Activated CD4-positive, alpha-beta T cell treated with anti-CD3 and anti-CD28 coated beads, Interleukin-2, Interleukin-6, amounts not matched to agents 100 ng/mL and 50 ng/mL, durations not matched to agents 16 hours and 8 hours (primary cell): ENCODE measurements around the gene RPL26.
"Not testable (repeated sequence)": the region's sequence is repeated elsewhere in the genome, so short reads cannot be mapped to it uniquely, and the experiment has no call there.

Experiments used
- DNase-seq: peaks from one replicate; pipeline ENCODE4 v3.0.0-alpha.2; 2020

The RPL26 gene

DNA sequence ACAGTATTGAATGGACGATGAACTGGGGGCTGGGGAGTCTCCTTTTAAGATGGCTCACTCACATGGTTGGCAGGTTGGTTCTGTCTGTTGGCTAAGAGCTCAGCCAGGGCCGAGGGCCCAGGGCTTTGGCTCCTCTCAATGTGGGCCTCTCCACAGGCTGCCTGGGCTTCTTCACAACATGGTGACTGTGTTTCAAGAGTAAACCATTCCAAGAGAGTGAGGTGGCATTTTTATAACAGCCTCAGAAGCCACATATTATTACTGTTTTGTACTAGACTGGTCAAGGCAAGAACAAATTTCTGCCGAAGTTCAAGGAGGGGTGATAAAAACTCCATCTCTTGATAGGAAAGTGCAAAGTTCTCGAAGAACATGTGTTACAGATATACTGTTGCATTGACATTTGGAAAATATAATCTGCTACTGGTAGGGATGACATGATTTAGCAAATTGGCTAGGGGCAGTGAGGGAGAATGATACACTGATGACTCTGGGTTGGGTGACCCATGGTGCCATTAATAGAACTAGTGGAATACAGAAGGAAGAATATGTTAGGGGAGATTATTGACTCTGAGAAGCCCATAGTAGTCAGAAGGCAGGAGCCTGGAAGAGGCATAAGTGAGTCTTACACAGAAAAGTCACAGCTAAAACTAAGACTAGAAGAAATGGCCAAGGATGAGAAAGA lies 20.2 kb downstream of the RPL26 start:
- no peak for DNase-seq

DNA sequence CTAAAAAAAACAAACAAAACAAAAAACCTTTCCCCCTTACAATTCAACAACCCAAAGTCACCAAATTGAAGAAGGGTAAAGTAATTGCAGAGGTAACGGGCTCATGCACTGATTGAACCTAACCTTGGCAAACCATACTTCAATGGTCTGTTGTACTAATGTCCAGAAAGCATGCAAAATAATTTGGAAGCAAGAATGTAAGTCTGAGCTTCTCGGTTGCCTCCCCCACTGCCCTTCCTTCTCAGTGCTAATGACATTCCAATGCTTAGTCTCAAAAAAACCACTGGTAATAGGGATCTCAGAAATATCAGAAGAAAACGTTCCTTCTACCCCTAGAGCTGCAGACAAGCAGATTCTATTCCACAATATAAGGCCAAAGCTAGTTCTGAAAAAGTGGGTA lies 22.2 kb downstream of the RPL26 start:
- no peak for DNase-seq

DNA sequence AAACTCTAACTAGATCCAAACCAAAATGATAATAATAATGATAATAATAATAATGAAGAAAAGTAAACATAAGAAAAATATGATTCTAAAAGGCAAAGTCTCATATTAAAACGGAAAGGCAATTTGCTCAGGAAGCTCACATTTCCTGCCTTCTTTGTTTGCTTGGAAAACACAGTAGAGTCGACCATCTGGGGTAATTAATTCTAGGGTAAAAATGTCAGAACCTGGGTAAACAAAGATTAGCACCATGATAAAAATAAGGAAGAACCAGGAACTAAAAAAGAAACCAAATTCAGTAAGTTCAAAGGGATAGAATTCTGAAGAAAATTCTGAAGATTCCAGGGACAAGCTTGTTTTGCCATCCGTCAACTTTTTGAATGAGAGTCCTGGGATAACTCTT lies 22.7 kb downstream of the RPL26 start:
- no peak for DNase-seq

DNA sequence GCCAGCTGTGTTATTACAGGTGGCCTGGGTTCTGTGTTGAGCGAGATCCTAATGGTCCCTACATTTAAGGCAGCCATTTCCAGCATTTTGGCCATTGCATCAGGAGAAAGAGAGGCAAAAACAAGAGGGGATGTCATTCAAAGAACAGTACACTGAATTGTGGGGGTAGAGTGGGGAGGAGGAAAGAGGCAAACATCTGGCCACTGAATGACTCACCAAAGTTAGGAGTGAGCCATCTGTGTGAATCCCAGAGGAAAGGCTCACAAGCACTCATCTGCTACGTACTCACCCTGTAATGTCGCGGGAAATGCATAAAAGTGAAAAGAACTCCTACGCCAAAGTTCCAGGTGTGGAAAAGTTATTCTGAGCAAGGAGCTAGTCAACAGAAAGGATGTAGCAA lies 23.2 kb downstream of the RPL26 start:
- no peak for DNase-seq

DNA sequence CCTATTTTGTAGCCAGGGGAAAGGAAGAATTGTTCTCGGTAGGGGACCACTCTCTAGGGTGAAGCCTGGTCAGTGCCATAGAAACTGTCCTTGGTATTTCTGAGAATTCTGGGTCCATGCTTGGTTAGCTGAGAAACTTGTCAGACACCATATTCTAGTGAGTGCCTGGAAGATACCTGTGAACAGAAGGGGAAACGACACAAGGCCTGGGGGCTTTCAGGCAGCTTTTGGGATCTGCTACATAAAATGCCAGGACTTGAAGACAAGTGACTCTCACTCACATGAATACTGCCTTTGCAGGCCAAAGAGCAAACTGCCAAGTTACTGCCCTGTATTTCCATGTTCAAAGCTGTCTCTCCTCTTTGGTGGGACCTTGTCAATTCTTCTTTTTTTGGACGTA lies 25.1 kb downstream of the RPL26 start:
- DNase-seq = no peak

DNA sequence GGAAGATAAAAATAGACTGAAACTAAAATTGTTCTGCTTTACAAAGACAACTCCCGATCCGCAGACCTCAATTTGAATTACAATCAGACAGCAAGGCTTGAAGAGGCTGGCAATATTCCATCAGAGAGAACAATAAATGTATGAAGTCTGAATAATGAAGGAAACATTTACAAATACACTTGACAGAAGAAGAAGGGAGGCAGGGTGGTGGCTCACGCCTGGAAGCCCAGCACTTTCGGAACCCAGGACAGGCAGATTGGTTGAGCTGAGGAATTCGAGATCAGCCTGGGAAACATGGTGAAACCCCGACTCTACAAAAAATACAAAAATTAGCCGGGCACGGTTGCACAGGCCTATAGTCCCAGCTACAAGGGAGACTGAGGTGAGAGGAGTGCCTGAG lies 28.8 kb downstream of the RPL26 start:
- no peak for DNase-seq

DNA sequence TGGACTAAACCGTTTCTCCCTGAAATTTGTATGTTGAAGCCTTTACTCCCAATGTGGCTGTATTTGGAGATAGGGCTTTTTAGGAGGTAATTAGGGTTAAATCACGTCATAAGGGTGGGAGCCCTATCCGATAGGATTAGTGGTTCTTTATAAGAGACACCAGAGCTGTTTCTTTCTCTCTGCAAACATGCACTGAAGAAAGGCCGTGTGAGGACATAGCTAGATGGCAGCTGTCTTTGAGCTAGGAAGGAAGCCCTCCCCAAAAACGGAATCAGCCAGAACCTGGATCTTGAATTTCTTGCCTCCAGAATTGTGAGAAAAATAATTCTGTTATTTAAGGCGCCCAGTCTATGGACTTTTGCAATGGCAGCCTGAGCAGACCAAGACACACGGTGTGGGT lies 29.3 kb downstream of the RPL26 start:
- no peak for DNase-seq

DNA sequence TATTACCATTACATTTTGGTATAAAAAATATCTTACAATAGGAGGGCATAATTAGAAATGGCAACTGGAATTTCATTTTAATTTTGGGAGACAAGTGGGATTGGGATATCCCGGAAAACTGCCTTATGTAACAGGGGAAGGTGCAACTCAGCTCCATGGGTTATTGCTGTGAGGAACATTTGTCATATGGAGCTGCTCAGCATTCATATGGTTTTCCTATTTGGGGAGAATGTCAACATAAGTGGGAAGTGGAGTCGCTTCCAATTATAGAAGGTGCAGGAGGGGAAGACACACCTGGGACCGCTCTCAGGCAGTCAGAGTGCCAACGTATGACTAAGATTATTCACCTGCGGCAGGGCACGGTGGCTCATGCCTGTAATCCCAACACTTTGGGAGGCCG lies 32.7 kb downstream of the RPL26 start:
- no peak for DNase-seq

DNA sequence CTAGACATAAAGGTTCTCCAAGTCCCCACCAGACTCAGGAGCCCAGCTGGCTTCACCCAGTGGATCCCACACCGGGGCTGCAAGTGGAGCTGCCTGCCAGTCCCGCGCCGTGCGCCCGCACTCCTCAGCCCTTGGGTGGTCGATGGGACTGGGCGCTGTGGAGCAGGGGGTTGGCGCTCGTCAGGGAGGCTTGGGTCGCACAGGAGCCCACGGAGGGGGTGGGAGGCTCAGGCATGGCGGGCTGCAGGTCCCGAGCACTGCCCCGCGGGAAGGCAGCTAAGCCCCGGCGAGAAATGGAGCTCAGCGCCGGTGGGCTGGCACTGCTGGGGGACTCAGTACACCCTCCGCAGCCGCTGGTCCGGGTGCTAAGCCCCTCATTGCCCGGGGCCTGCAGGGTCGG lies 36.0 kb downstream of the RPL26 start:
- DNase-seq = not testable (repeated sequence)

DNA sequence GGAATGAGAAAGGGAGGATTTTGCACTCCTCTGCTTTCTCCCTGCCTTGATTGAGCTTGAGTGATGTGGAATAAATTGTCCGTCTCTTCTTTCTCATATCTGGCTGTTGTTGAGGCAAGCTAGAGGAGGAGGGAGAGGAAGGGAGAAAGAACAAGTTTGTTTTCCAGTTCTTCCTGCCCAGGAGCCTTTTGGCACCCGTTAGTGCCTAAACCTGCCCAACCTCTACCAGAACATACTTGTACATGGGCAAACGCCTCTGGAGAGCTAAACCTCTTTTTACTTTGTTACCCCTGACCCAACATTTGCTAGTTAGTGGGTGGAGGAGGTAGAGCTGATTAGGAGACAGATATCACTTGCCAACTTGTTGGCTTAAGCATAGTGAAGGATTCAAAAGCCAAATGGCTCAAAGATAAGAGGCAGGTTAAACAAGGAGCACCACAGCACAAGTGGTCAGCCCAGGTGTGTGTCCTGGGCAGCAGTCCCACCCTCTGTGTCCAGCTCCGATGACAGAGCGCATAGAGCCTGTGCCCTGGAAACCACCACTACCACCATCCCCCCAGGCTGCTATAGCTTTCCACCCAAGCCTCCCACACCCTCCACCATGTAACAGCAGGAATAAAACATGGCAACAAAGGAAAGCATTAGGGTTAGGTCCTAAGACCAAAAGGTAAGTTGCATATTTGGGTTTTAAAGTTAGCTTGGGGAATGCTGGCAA lies 36.9 kb downstream of the RPL26 start:
- no peak for DNase-seq

DNA sequence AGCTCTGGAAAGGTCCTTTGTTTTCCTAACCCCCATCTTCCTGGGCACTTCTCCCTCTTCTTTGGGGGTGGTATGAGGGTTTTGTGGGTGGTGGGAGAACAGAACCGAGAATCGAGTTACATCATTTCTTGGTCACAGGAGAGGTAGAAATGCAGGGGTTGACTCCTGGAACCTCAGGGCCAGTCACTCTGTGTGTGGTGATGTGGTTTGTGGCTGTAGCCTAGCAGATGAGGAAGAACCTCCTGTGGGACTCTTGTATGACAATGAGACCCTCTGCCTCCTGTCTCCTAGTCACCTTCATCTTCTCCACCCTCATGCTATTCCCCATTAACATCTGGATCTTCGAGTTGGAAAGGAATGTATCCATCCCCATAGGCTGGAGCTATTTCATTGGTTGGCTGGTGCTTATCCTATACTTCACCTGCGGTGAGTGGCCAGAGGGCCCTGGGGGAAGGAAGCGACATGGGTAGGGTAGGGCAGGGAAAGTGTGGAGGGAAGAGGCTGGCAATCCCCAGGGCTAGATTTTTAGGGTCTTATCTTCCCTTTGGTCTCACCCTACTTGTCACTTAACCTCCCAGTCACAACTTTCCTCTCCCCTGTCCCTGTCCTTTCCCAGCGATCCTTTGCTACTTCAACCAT lies 37.8 kb downstream of the RPL26 start:
- peak; percentile 9 for DNase-seq

DNA sequence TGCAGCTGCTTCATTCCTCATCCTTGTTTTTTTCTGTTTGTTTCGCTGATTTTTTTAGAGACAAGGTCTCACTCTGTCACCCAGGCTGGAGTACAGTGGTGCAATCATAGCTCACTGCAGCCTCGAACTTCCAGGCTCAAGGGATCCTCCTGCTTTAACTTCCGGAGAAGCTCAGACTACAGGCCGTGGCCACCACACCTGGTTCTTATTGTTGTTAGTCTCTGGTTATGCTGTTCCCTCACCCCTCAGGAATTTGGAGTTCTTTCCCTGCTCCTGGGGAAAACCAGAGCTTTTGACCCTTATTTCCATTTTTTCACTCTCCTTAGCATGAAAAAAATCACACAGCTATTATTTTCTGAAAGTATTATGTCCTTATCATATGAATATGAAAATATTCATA lies 41.5 kb downstream of the RPL26 start:
- no peak for DNase-seq

DNA sequence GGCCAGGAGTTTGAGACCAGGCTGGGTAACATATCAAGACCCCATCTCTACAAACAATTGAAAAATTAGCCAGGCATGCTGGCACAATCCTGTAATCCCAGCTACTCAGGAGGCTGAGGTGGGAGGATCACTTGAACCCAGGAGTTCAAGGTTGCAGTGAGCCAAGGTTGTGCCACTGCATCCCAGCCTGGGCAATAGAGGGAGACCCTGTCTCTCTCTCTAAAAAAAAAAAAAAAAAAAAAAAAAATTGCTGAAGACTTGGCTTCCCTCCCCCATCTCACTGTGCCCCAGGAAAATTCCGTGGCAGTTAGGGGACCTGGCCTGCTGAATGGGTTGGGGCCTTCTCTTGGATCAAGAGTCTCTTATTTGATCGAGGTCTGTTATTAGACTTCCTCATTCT lies 43.5 kb downstream of the RPL26 start, which contains the start of gene ODF4:
Gene ODF4 (plus strand): TSS at position 301 of the 400 bp plus-strand sequence. CDS start 212 bp downstream, outside the sequence.
- DNase-seq = no peak

DNA sequence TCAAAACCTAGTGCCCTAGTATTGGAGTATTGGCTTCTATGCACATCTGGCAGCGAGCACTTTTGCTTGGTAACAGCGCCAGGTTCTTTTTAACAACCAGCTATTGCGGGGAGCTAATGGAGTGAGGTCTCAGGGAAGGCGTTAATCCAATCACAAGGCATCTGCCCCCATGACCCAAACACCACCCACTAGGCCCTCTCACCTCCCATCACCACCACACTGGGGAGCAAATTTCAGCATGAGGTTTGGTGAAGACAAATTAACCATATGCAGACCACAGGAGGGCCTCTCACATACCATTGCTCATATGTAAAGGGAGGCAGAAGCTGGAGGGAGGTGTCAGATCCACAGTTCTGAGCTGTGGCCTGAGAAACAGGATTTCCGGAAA lies 44.2 kb downstream of the RPL26 start:
- DNase-seq = no peak

DNA sequence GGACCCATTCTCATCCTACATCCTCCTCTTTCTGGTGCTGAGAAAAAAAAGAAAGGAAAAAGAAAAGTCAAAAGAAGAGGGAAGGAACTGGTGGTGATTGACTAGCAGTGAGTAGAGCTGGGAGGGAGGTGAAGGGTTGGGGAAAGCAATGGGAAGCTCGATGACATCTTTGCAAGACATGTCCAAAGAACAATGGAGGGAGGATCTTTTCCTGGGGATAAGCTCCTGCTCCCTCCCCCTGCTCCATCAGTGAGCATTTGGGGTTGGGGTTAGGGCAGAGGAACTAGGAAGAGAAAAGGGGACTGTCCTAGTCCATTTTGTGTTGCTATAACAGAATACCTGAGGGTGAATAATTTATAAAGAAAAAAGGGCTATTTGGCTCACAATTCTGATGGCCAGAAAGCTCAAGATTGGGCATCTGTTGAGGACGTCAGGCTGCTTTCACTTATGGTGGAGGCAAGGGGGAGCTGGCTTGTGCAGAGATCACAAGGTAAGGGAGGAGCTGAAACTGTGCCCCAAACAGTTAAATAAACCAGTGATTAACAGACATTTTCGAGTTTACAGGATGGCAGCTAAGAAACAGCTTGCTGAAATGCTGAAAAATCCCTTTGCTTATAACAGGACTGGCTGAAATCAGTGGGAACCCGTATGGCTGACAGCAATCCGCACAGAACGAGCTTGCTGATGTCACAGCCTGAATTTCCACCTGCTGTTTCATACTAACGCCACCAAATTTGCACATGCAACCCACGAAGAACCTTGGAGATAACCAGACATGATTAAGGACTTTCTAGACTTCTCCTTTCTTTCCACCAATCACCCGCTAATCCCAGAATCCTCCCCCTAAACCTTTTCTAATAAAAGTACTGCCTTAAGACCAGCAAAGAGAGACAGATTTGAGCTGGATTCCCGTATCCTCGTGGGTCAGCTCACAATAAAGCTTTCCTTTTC lies 44.9 kb downstream of the RPL26 start:
- DNase-seq = no peak

DNA sequence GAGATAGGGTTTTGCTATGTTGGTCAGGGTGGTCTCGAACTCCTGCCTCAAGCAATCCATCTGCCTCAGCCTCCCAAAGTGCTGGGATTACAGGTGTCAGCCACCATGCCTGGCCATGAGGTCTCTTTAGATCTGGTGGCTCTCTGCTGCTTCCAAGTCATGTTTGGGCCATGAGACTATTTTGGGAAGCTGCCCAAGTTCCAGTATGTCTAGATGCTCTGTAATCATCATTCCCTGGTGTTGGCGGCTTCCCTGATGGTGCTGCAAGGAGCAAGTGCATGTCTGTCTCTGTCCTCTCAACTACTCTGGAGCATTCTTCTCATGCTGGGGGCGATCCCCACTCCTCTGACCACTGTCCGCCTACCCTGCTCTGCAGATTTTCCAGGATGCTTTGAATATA lies 49.7 kb downstream of the RPL26 start:
- DNase-seq = no peak

DNA sequence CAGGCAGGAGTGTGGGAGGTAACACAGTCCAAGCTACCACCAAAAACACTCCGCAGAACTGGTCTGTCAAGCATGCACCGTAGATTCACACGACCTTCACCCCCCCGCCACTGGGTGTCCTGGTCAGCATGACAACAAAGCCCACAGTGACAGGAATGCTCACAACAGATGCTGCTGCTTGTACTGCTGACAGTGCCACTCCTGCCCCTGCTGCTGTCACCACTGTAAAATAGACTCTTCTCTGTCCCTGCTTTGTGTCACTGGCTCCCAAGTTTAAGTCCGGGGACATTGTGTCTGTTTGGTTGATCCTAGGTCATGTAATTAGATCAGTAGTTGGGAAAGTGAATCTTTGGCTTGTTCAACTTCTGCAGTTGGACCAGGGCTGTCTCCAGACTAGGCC lies 50.3 kb downstream of the RPL26 start:
- DNase-seq = no peak

DNA sequence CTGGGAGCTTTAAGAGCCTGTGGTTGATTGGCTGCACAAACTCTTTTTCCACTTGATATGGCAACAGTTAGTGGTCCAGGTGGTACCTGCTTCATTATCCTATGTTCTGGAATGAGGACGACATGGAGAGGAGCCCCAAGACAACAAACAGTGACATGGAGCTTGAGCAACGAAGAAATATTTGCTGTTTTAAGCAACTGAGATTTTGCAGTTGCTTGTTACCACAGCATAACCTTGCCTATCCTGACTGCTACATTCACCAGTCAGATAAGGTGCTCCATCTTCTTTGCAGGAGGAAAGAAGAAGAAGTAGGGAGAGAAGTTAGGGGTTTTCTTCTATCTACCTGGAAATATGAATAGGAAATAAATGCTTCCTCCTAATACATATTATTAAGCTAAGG lies 50.9 kb downstream of the RPL26 start:
- no peak for DNase-seq
